HCT116 (cell line): ENCODE data around the gene KCNC2. TPM values are rescaled to one million over a fixed set of nuclear protein-coding genes. Genes with fewer than 3 reads are reported as not detected.

Source experiments
- ATAC-seq: fragments of 200-7000 bp; cut with Tn5 transposase; 2 replicates; pipeline ENCODE4 v1.9.1; 2020; ENCODE audit warnings: mild to moderate bottlenecking, moderate library complexity
- BruUV-seq: library from RNA; stranded (reverse); fragments of 400-500 nt; replicated peaks from 2 replicates; lab custom pipeline; 2021; lab: Mats Ljungman, UMichigan
- CTCF ChIA-PET: fragments of 300-600 bp; sonication (Branson Sonifier 250); formaldehyde crosslinking; loops from one replicate; lab custom pipeline; 2021; ENCODE audit warnings: antibody characterized with exemption; lab: Charles Lee
- POLR2A ChIA-PET: fragments of 300-600, 350-600 bp; sonication (Branson Sonifier 250); formaldehyde crosslinking; loops from one replicate; lab custom pipeline; 2021; ENCODE audit warnings: antibody characterized with exemption; lab: Charles Lee
- RAD21 ChIA-PET, 2 experiments: fragments of 300-600 bp; sonication (Branson Sonifier 250); formaldehyde crosslinking; loops; one replicate each; lab custom pipeline; 2023; ENCODE audit warnings: low total read pairs in 2 of 2; ENCODE audit not compliant: uncharacterized antibody in 2 of 2, unreplicated experiment in 2 of 2, low non-redundant PET in 1 of 2; lab: Charles Lee
- DNase-seq: peaks from one replicate; pipeline ENCODE4 v3.0.0-alpha.2; 2010; ENCODE audit warnings: low read depth, low spot score
- H2AFZ ChIP-seq: fragments of 200-600 bp; shearing (Covaris generic), sonication (generic); 2 replicates; pipeline ENCODE4 v1.6.1; 2017; ENCODE audit warnings: low read depth, mixed run types, mixed read lengths, antibody characterized with exemption, low read length; ENCODE audit not compliant: poor library complexity, severe bottlenecking
- H3K27ac ChIP-seq: 2 replicates; pipeline ENCODE4 v1.5.1; 2012; ENCODE audit warnings: low read depth, low read length
- H3K27me3 ChIP-seq: fragments of 200-600 bp; sonication (generic); 2 replicates; pipeline ENCODE4 v1.6.1; 2016; ENCODE audit warnings: mixed run types, low read length, mixed read lengths; ENCODE audit not compliant: insufficient read depth
- H3K36me3 ChIP-seq, 2 experiments: fragments of 200-500 bp in 1 of 2; fragments of 200-600 bp in 1 of 2; sonication (Bioruptor generic) in 1 of 2; sonication (generic) in 1 of 2; 2 replicates each; pipeline versions ENCODE4 v1.5.1 to v1.6.1; 2014 to 2016; ENCODE audit warnings: low read length in 2 of 2, inconsistent platforms in 1 of 2, mixed read lengths in 1 of 2, mixed run types in 1 of 2; ENCODE audit not compliant: insufficient read depth in 2 of 2, control insufficient read depth in 1 of 2
- H3K4me1 ChIP-seq, 2 experiments: fragments of 200-600 bp in 1 of 2; sonication (generic) in 1 of 2; 2 replicates each; pipeline versions ENCODE4 v1.5.1 to v1.6.1; 2012 to 2017; ENCODE audit warnings: low read length in 2 of 2, inconsistent platforms in 1 of 2, mild to moderate bottlenecking in 1 of 2, mixed read lengths in 1 of 2, mixed run types in 1 of 2, moderate library complexity in 1 of 2; ENCODE audit not compliant: insufficient read depth in 2 of 2, control insufficient read depth in 1 of 2
- H3K4me2 ChIP-seq: fragments of 200-600 bp; sonication (generic); 2 replicates; pipeline ENCODE4 v1.6.1; 2017; ENCODE audit warnings: mixed run types, low read length, mixed read lengths
- H3K4me3 ChIP-seq, 2 experiments: fragments of 200-600 bp in 1 of 2; sonication (generic) in 1 of 2; replicated peaks in 1 of 2; 2 replicates each; pipeline ENCODE4 v1.5.1; 2011 to 2016; ENCODE audit warnings: low read length in 2 of 2, control low read depth in 1 of 2, low read depth in 1 of 2, mild to moderate bottlenecking in 1 of 2, mixed read lengths in 1 of 2, mixed run types in 1 of 2
- H3K79me2 ChIP-seq: fragments of 200-600 bp; sonication (generic); 2 replicates; pipeline ENCODE4 v1.6.1; 2017; ENCODE audit warnings: mild to moderate bottlenecking, mixed run types, low read length, moderate library complexity, mixed read lengths; ENCODE audit not compliant: insufficient read depth
- H3K9ac ChIP-seq: fragments of 200-600 bp; sonication (generic); 2 replicates; pipeline ENCODE4 v1.6.1; 2016; ENCODE audit warnings: low read length, mixed read lengths
- H3K9me2 ChIP-seq: fragments of 200-600 bp; sonication (generic), shearing (Covaris generic); 2 replicates; pipeline ENCODE4 v1.6.1; 2017; ENCODE audit warnings: mixed run types, mild to moderate bottlenecking, moderate library complexity; ENCODE audit not compliant: insufficient read depth
- H3K9me3 ChIP-seq, 2 experiments: fragments of 200-500 bp in 1 of 2; fragments of 200-600 bp in 1 of 2; sonication (Bioruptor generic) in 1 of 2; sonication (generic) in 1 of 2; 2 replicates each; pipeline ENCODE4 v1.6.1; 2014 to 2017; ENCODE audit warnings: low read length in 2 of 2, mixed read lengths in 2 of 2, inconsistent platforms in 1 of 2, low read depth in 1 of 2, mild to moderate bottlenecking in 1 of 2, mixed run types in 1 of 2, moderate library complexity in 1 of 2; ENCODE audit not compliant: control insufficient read depth in 1 of 2, insufficient read depth in 1 of 2
- H4K20me1 ChIP-seq: fragments of 200-600 bp; sonication (generic), shearing (Covaris generic); 2 replicates; pipeline ENCODE4 v1.6.1; 2017; ENCODE audit warnings: mixed run types, mild to moderate bottlenecking, moderate library complexity; ENCODE audit not compliant: insufficient read depth
- CEBPB ChIP-seq: IDR thresholded peaks from 2 replicates; pipeline ENCODE4 v1.6.1; 2012; ENCODE audit warnings: low read depth
- EZH2 ChIP-seq: fragments of 200-600 bp; sonication (generic); IDR thresholded peaks from 2 replicates; pipeline ENCODE4 v1.6.1; 2017; ENCODE audit warnings: antibody characterized with exemption, mixed run types
- JUND ChIP-seq: IDR thresholded peaks from 2 replicates; pipeline ENCODE4 v1.6.1; 2012
- MAX ChIP-seq: IDR thresholded peaks from 2 replicates; pipeline ENCODE4 v1.6.1; 2012
- POLR2A ChIP-seq: IDR thresholded peaks from 2 replicates; pipeline ENCODE4 v1.7.0; 2011; ENCODE audit warnings: borderline replicate concordance; ENCODE audit not compliant: insufficient read depth, insufficient read length; ENCODE audit errors: extremely low read depth
- RAD21 ChIP-seq: IDR thresholded peaks from 2 replicates; pipeline ENCODE4 v1.6.1; 2012; ENCODE audit warnings: low read depth, mild to moderate bottlenecking
- TCF7L2 ChIP-seq: IDR thresholded peaks from 2 replicates; pipeline ENCODE4 v1.7.0; 2011; ENCODE audit warnings: borderline replicate concordance, inconsistent platforms; ENCODE audit not compliant: insufficient read depth, insufficient read length; ENCODE audit errors: extremely low read depth
- YY1 ChIP-seq: IDR thresholded peaks from 2 replicates; pipeline ENCODE4 v1.6.1; 2011; ENCODE audit warnings: low read length, low read depth, moderate library complexity, mild to moderate bottlenecking; ENCODE audit not compliant: insufficient replicate concordance; ENCODE audit errors: extremely low read depth
- ZNF274 ChIP-seq: fragments of 200-500 bp; sonication (Bioruptor generic); IDR thresholded peaks from 2 replicates; pipeline ENCODE4 v1.6.1; 2014; ENCODE audit warnings: mild to moderate bottlenecking, low read depth, low read length, inconsistent platforms
- intact Hi-C: fragments of 100-400 bp; cut with micrococcal nuclease; formaldehyde crosslinking; loops from 2 replicates; pipeline ENCODE4 v1.10.0; 2022
- total RNA-seq: library from RNA; stranded (reverse); gene quantifications from one replicate; pipeline ENCODE4 v1.2.1, GENCODE V29; 2021; ENCODE audit not compliant: unreplicated experiment
- TF ChIP-seq, protein P1 (sequence below): IDR thresholded peaks from 2 replicates; pipeline ENCODE4 v1.6.1; 2012

KCNC2 gene
- total RNA-seq, 1 experiment from 2014 or later: not detected

DNA sequence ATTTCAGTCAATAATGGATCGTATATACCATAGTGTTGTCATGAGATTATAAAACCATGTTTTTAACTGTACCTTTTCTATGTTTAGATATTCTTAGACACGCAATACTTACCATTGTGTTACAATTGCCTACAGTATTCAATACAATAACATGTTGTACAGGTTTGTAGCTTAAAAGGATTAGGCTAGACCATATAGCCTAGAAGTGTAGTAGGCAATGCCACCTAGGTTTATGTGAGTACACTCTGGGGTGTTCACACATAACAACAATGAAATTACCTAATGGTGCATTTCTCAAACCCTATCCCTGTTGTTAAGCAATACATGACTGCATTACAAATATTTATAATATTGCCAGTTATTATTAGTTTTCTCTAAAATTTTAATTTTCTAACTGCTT, 144.2 kb downstream of the KCNC2 start:
- Histone ChIP-seq H3K4me3 (no peak overlapping the region), H3K4me2 (no peak overlapping the region), H3K4me1 (no peaks in the 10 kb centered on the region), H3K27ac (no peak overlapping the region), H3K36me3 (no peaks in the 10 kb centered on the region), H3K9ac (no peak overlapping the region), H3K27me3 (no peaks in the 10 kb centered on the region), H2AFZ (no peak overlapping the region), H4K20me1 (no peaks in the 10 kb centered on the region), H3K79me2 (no peaks in the 10 kb centered on the region), H3K9me2 (no peaks in the 10 kb centered on the region), H3K9me3 (no peaks in the 10 kb centered on the region)
- no TSS peak for BruUV-seq
- ChIA-PET POLR2A (no interaction called here), CTCF (no interaction called here), RAD21 (no interaction called here)
- DNase-seq (no peak), ATAC-seq (no peak)
- intact Hi-C loops: no loop called here
- TF ChIP-seq EZH2 (no peak), CEBPB (no peak), ZNF274 (no peak), TCF7L2 (no peak), JUND (no peak), RAD21 (no peak)
- TF ChIP-seq, protein P1, sequence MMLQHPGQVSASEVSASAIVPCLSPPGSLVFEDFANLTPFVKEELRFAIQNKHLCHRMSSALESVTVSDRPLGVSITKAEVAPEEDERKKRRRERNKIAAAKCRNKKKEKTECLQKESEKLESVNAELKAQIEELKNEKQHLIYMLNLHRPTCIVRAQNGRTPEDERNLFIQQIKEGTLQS: no peak

GRCh38 chr12:75062691-75063090, 146.9 kb downstream of the KCNC2 start:
- intact Hi-C loops: no loop called here
- no peaks in the 10 kb centered on the region for H3K9me2 ChIP-seq
- H3K27me3 ChIP-seq: no peaks in the 10 kb centered on the region
- H2AFZ ChIP-seq: no peak overlapping the region
- RAD21 ChIA-PET: no interaction called here
- ATAC-seq (no peak), DNase-seq (no peak)
- H3K79me2 ChIP-seq: no peaks in the 10 kb centered on the region
- CTCF ChIA-PET: no interaction called here
- H3K9ac ChIP-seq: no peak overlapping the region
- POLR2A ChIA-PET: no interaction called here
- no peak overlapping the region for H3K27ac ChIP-seq
- no peaks in the 10 kb centered on the region for H3K4me1 ChIP-seq
- H3K9me3 ChIP-seq: no peaks in the 10 kb centered on the region
- BruUV-seq: no TSS peak
- no peak overlapping the region for H3K4me3 ChIP-seq
- no peaks in the 10 kb centered on the region for H3K36me3 ChIP-seq
- no peak overlapping the region for H3K4me2 ChIP-seq
- TF ChIP-seq POLR2A (no peak), MAX (no peak), TCF7L2 (no peak), YY1 (no peak), JUND (no peak), ZNF274 (no peak)
- no peaks in the 10 kb centered on the region for H4K20me1 ChIP-seq
